PC-9 (cell line): ENCODE data around the gene SLC22A23. TPM values are rescaled to one million over a fixed set of nuclear protein-coding genes. Genes with fewer than 3 reads are reported as not detected.

Experiments used
- BruUV-seq: library from RNA; stranded (reverse); fragments of 400-500 nt; replicated peaks from 2 replicates; lab custom pipeline; 2021; lab: Mats Ljungman, UMichigan
- CTCF ChIA-PET: fragments of 300-600 bp; sonication (Branson Sonifier 250); formaldehyde crosslinking; loops from one replicate; lab custom pipeline; 2022; ENCODE audit warnings: antibody characterized with exemption; lab: Charles Lee
- POLR2A ChIA-PET: fragments of 300-600 bp; sonication (Branson Sonifier 250); formaldehyde crosslinking; loops from one replicate; lab custom pipeline; 2022; ENCODE audit warnings: antibody characterized with exemption; ENCODE audit not compliant: unreplicated experiment; lab: Charles Lee
- DNase-seq, 2 experiments: peaks; one replicate each; pipeline versions ENCODE4 v3.0.0 to v3.0.0-alpha.2; 2015 to 2022; ENCODE audit warnings: mixed read lengths in 1 of 2
- H2AFZ ChIP-seq: fragments of 200-600 bp; sonication (generic); 2 replicates; pipeline ENCODE4 v1.8.1; 2017; ENCODE audit warnings: antibody characterized with exemption
- H3F3A ChIP-seq: fragments of 200-600 bp; sonication (generic); 2 replicates; pipeline ENCODE4 v1.8.1; 2017; ENCODE audit warnings: antibody characterized with exemption, mild to moderate bottlenecking, low read depth; ENCODE audit not compliant: insufficient read depth
- H3K27ac ChIP-seq: fragments of 200-600 bp; sonication (generic); 2 replicates; pipeline ENCODE4 v1.6.1; 2016; ENCODE audit warnings: mixed run types
- H3K27me3 ChIP-seq: fragments of 200-600 bp; sonication (generic); 2 replicates; pipeline ENCODE4 v1.6.1; 2016; ENCODE audit warnings: low read depth, mixed run types; ENCODE audit not compliant: insufficient read depth
- H3K36me3 ChIP-seq: fragments of 200-600 bp; sonication (generic); 2 replicates; pipeline ENCODE4 v1.6.1; 2016; ENCODE audit warnings: low read depth, mixed run types
- H3K4me1 ChIP-seq: fragments of 200-600 bp; sonication (generic); replicated peaks from 2 replicates; pipeline ENCODE4 v1.6.1; 2016; ENCODE audit warnings: mixed run types; ENCODE audit not compliant: insufficient read depth
- H3K4me2 ChIP-seq: fragments of 200-600 bp; sonication (generic); 2 replicates; pipeline ENCODE4 v1.6.1; 2017; ENCODE audit warnings: mixed run types
- H3K4me3 ChIP-seq: fragments of 200-600 bp; sonication (generic); 2 replicates; pipeline ENCODE4 v1.6.1; 2016; ENCODE audit warnings: mixed run types
- H3K79me2 ChIP-seq: fragments of 200-600 bp; sonication (generic); 2 replicates; pipeline ENCODE4 v1.6.1; 2017; ENCODE audit warnings: low read depth, mixed run types
- H3K9me2 ChIP-seq: fragments of 200-600 bp; sonication (generic); 2 replicates; pipeline ENCODE4 v1.8.1; 2017; ENCODE audit warnings: mild to moderate bottlenecking; ENCODE audit not compliant: insufficient read depth
- H3K9me3 ChIP-seq: fragments of 200-600 bp; sonication (generic); 2 replicates; pipeline ENCODE4 v1.8.1; 2016; ENCODE audit warnings: low read depth; ENCODE audit not compliant: insufficient read depth
- H4K20me1 ChIP-seq: fragments of 200-600 bp; sonication (generic); 2 replicates; pipeline ENCODE4 v1.8.1; 2017; ENCODE audit not compliant: insufficient read depth
- CTCF ChIP-seq: fragments of 200-600 bp; sonication (generic); conservative IDR thresholded peaks from 2 replicates; pipeline ENCODE4 v1.6.1; 2017; ENCODE audit warnings: mixed run types, antibody characterized with exemption, mild to moderate bottlenecking, moderate library complexity
- EZH2 ChIP-seq: fragments of 200-600 bp; sonication (generic); IDR thresholded peaks from 2 replicates; pipeline ENCODE4 v1.8.0; 2017; ENCODE audit warnings: antibody characterized with exemption, low read depth
- intact Hi-C: fragments of 100-400 bp; cut with micrococcal nuclease; formaldehyde crosslinking; loops from one replicate; pipeline ENCODE4 v1.10.0; 2022; ENCODE audit not compliant: unreplicated experiment
- total RNA-seq: library from RNA; stranded (reverse); gene quantifications from 2 replicates; pipeline ENCODE4 v1.2.3, GENCODE V29; 2021

Gene SLC22A23
- total RNA-seq, 1 experiment from 2014 or later: 13.5 TPM

- no peaks in the 10 kb centered on the region for H3K9me2 ChIP-seq
- no peak overlapping the region for H2AFZ ChIP-seq
- no peak for TF ChIP-seq CTCF
- TF ChIP-seq EZH2: no peak
- DNase-seq: no peak
- H3K27ac ChIP-seq: no peak overlapping the region
- H3K4me2 ChIP-seq: no peak overlapping the region
- H3K79me2 ChIP-seq: peaks cover 1% of the 10 kb centered on the region
- peaks cover 46% of the 10 kb centered on the region for H3K4me1 ChIP-seq
- no TSS peak for BruUV-seq
- ChIA-PET POLR2A (interaction anchor here (0.6 kb wide), 1 partner anchor 23 kb away, joined by 3 read pairs; no protein-coding TSS in a partner anchor), CTCF (no interaction called here)
- intact Hi-C loops: no loop called here
- H3K4me3 ChIP-seq: no peak overlapping the region
- H3K9me3 ChIP-seq: no peaks in the 10 kb centered on the region
- peaks cover 23% of the 10 kb centered on the region; the same call in 1 of the 2 replicates for H3F3A ChIP-seq
- H4K20me1 ChIP-seq: no peaks in the 10 kb centered on the region
- H3K36me3 ChIP-seq: no peaks in the 10 kb centered on the region
- H3K27me3 ChIP-seq: no peaks in the 10 kb centered on the region
These were observed 97.6 kb downstream of the SLC22A23 start for GRCh38 chr6:3359101-3359752.

- Histone ChIP-seq H3F3A (peaks cover 18% of the 10 kb centered on the region; the same call in 1 of the 2 replicates), H4K20me1 (no peaks in the 10 kb centered on the region), H2AFZ (no peak overlapping the region), H3K79me2 (peaks cover 7% of the 10 kb centered on the region), H3K9me3 (no peaks in the 10 kb centered on the region), H3K4me3 (no peak overlapping the region), H3K36me3 (no peaks in the 10 kb centered on the region), H3K27ac (no peak overlapping the region), H3K9me2 (no peaks in the 10 kb centered on the region), H3K27me3 (no peaks in the 10 kb centered on the region), H3K4me2 (no peak overlapping the region), H3K4me1 (peaks cover 39% of the 10 kb centered on the region)
- ChIA-PET CTCF (no interaction called here), POLR2A (interaction anchor here (0.7 kb wide), 1 partner anchor 100 kb away, joined by 4 read pairs; no protein-coding TSS in a partner anchor)
- no TSS peak for BruUV-seq
- DNase-seq: no peak
- TF ChIP-seq EZH2 (no peak), CTCF (no peak)
- intact Hi-C loops: no loop called here
These were observed 98.3 kb downstream of the SLC22A23 start for GRCh38 chr6:3358413-3359100.

- peaks cover 7% of the 10 kb centered on the region; the same call in 1 of the 2 replicates for H3K79me2 ChIP-seq
- BruUV-seq: no TSS peak
- H3K27me3 ChIP-seq: no peaks in the 10 kb centered on the region
- no peaks in the 10 kb centered on the region for H4K20me1 ChIP-seq
- H3K9me3 ChIP-seq: no peaks in the 10 kb centered on the region
- H3K9me2 ChIP-seq: no peaks in the 10 kb centered on the region
- intact Hi-C loops: no loop called here
- H3K27ac ChIP-seq: no peak overlapping the region
- H3K4me2 ChIP-seq: 0 out of 2 replicates have a peak overlapping the region, but pooled peaks have one; percentile 80
- peaks cover 17% of the 10 kb centered on the region; the same call in 1 of the 2 replicates for H3F3A ChIP-seq
- ChIA-PET POLR2A (interaction anchor here (0.5 kb wide), 1 partner anchor 57 kb away, joined by 4 read pairs; no protein-coding TSS in a partner anchor), CTCF (no interaction called here)
- H3K36me3 ChIP-seq: no peaks in the 10 kb centered on the region
- TF ChIP-seq CTCF: no peak
- no peak for TF ChIP-seq EZH2
- H3K4me1 ChIP-seq: peaks cover 32% of the 10 kb centered on the region
- H3K4me3 ChIP-seq: no peak overlapping the region
- H2AFZ ChIP-seq: no peak overlapping the region
- DNase-seq: no peak
These were observed 99.2 kb downstream of the SLC22A23 start for GRCh38 chr6:3357678-3358077.
